Neutrophil (primary cell): ENCODE measurements around the gene DENND1A.

Experiments used
- H3K27ac ChIP-seq: fragments of 200-600 bp; sonication (generic); 2 replicates; pipeline ENCODE4 v1.5.1; 2016; ENCODE audit warnings: mild to moderate bottlenecking, moderate library complexity
- H3K27me3 ChIP-seq: fragments of 200-600 bp; sonication (generic); 2 replicates; pipeline ENCODE4 v1.6.0; 2016; ENCODE audit warnings: mild to moderate bottlenecking
- H3K36me3 ChIP-seq: fragments of 200-600 bp; sonication (generic); 2 replicates; pipeline ENCODE4 v1.5.1; 2017
- H3K4me1 ChIP-seq, 2 experiments: fragments of 200-600 bp in 1 of 2; sonication (generic) in 1 of 2; 1 replicate in 1 of 2; 2 replicates in 1 of 2; pipeline versions ENCODE4 v1.5.1 to v1.6.1; 2013 to 2016; ENCODE audit warnings: low read depth in 1 of 2, low read length in 1 of 2, mild to moderate bottlenecking in 1 of 2, moderate library complexity in 1 of 2; ENCODE audit not compliant: control insufficient read depth in 1 of 2, insufficient read depth in 1 of 2
- H3K4me3 ChIP-seq, 2 experiments: fragments of 200-600 bp in 1 of 2; sonication (generic) in 1 of 2; 1 replicate in 1 of 2; 2 replicates in 1 of 2; pipeline ENCODE4 v1.5.1; 2013 to 2016; ENCODE audit warnings: low read depth in 1 of 2, low read length in 1 of 2, mild to moderate bottlenecking in 1 of 2, moderate library complexity in 1 of 2
- H3K9me3 ChIP-seq: fragments of 200-600 bp; sonication (generic); 2 replicates; pipeline ENCODE4 v1.5.1; 2016
- TF ChIP-seq, protein P1 (sequence below): fragments of 200-600 bp; sonication (generic); IDR thresholded peaks from 2 replicates; pipeline ENCODE4 v1.5.1; 2016; ENCODE audit warnings: antibody characterized with exemption

Gene DENND1A

DNA sequence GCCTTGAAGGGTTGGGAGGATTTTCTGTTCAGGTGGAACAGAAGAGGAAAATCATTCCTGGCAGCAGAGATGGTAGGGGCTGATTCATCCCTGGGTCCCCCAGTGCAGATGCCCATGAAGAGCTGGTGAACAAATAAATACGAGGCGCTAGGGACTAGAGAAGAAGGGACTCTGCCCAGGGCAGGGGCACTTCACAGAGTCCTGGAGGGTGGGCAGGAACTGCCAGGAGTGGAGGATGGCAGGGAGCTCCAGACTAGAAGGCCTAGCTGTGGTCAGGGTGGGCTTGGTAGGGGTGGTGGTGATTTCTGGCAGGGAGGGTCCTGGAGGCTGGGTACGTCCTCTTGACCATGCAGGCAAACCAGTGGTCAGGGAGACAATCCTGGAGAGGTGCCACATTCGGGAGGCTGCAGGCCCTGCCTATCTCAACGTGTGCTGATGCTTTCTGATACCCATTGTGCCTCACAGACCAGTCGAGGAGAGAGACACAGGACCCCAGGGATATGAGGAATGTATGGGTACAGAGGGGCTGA is 504.0 kb downstream of the DENND1A start:
- Histone ChIP-seq H3K36me3 (peaks cover 74% of the 10 kb centered on the region), H3K9me3 (no peaks in the 10 kb centered on the region), H3K27ac (no peak overlapping the region), H3K4me3 (no peak overlapping the region), H3K27me3 (no peaks in the 10 kb centered on the region), H3K4me1 (no peaks in the 10 kb centered on the region)
- TF ChIP-seq, protein P1, sequence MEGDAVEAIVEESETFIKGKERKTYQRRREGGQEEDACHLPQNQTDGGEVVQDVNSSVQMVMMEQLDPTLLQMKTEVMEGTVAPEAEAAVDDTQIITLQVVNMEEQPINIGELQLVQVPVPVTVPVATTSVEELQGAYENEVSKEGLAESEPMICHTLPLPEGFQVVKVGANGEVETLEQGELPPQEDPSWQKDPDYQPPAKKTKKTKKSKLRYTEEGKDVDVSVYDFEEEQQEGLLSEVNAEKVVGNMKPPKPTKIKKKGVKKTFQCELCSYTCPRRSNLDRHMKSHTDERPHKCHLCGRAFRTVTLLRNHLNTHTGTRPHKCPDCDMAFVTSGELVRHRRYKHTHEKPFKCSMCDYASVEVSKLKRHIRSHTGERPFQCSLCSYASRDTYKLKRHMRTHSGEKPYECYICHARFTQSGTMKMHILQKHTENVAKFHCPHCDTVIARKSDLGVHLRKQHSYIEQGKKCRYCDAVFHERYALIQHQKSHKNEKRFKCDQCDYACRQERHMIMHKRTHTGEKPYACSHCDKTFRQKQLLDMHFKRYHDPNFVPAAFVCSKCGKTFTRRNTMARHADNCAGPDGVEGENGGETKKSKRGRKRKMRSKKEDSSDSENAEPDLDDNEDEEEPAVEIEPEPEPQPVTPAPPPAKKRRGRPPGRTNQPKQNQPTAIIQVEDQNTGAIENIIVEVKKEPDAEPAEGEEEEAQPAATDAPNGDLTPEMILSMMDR, result no peak

GRCh38 chr9:123425261-123425821 is 504.6 kb downstream of the DENND1A start:
- Histone ChIP-seq H3K36me3 (peaks cover 76% of the 10 kb centered on the region), H3K4me3 (no peak overlapping the region), H3K27ac (no peak overlapping the region), H3K9me3 (no peaks in the 10 kb centered on the region), H3K27me3 (no peaks in the 10 kb centered on the region), H3K4me1 (no peaks in the 10 kb centered on the region)
- TF ChIP-seq, protein P1, result no peak

GRCh38 chr9:123424552-123425225 is 505.2 kb downstream of the DENND1A start:
- Histone ChIP-seq H3K9me3 (no peaks in the 10 kb centered on the region), H3K27ac (no peak overlapping the region), H3K36me3 (peaks cover 79% of the 10 kb centered on the region), H3K4me1 (no peaks in the 10 kb centered on the region), H3K4me3 (no peak overlapping the region), H3K27me3 (no peaks in the 10 kb centered on the region)
- TF ChIP-seq, protein P1, result no peak

DNA sequence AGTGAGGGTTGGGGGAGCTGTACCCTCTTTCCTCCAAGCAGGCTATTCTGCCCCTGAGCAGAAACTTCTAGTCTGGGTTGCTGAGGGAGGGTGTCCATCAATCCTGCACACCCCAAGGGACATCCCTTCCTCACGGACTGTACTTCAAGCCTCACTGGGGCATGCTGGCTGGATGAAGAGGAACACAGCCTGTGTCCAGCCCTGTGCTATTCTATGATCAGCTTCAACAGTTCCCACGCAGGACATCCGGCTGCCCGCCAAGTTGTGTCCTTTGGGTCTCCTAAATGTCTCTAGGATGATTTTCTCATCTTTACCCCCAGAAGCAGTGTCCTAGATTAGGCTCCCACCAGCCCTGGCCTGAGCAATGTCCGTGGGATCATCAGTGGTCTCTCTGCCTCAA is 505.8 kb downstream of the DENND1A start:
- no peaks in the 10 kb centered on the region for H3K27me3 ChIP-seq
- peaks cover 85% of the 10 kb centered on the region for H3K36me3 ChIP-seq
- TF ChIP-seq, protein P1, result no peak
- no peak overlapping the region for H3K4me3 ChIP-seq
- no peaks in the 10 kb centered on the region for H3K4me1 ChIP-seq
- H3K27ac ChIP-seq, result no peak overlapping the region
- H3K9me3 ChIP-seq, result no peaks in the 10 kb centered on the region

- Histone ChIP-seq H3K27ac (no peak overlapping the region), H3K4me3 (no peak overlapping the region), H3K9me3 (no peaks in the 10 kb centered on the region), H3K27me3 (no peaks in the 10 kb centered on the region), H3K4me1 (no peaks in the 10 kb centered on the region), H3K36me3 (peaks cover 93% of the 10 kb centered on the region)
- TF ChIP-seq, protein P1, result no peak
Measured at GRCh38 chr9:123423311-123423640, 506.6 kb downstream of the DENND1A start.
